Measurements from ENCODE around the gene SORCS1.

GRCh38 chr10:107022600-107023354 lies 141.7 kb downstream of the SORCS1 start:
- TF ChIP-seq CTCF (IDR thresholded peaks at IDR 0.05) (no peak), POLR2A (IDR thresholded peaks at IDR 0.05) (no peak)
